ENCODE data around the gene MYO1G. TPM values are rescaled to one million over a fixed set of nuclear protein-coding genes. Genes with fewer than 3 reads are reported as not detected.

The MYO1G gene
- total and polyA plus RNA-seq, 9 of the 15 experiments (the other 6 are each of a cell fraction or from before 2014, with no cell fraction given): 0.03 to 0.62 (median 0.13) TPM; not detected in 1

GRCh38 chr7:44918029-44918428 lies 60.8 kb downstream of the MYO1G start:
- Histone ChIP-seq H3K27me3 (ENCODE audit: control insufficient read depth in 2 of 2, insufficient read depth in 2 of 2, low read length in 2 of 2) (no peaks in the 10 kb centered on the region), H3K9me3 (replicated peaks; ENCODE audit: control insufficient read depth, insufficient read depth, low read depth, low read length) (no peaks in the 10 kb centered on the region), H3K4me1 (replicated peaks in 1 of 2; ENCODE audit: control insufficient read depth in 2 of 2, insufficient read depth in 2 of 2, low read length in 2 of 2) (peaks cover 7 to 13% of the 10 kb centered on the region in 2 experiments; a peak in 3 of 5 replicates), H3K9me1 (ENCODE audit: control insufficient read depth, insufficient read depth, low read length) (no peaks in the 10 kb centered on the region), H3K36me3 (ENCODE audit: control insufficient read depth, insufficient read depth, low read length) (no peaks in the 10 kb centered on the region), H2AFZ (ENCODE audit: low read depth, low read length) (no peak overlapping the region), H3K4me2 (ENCODE audit: insufficient read depth, low read length) (no peak overlapping the region), H4K20me1 (replicated peaks; ENCODE audit: control insufficient read depth, insufficient read depth, low read length) (no peaks in the 10 kb centered on the region), H3K4me3 (no peak overlapping the region), H3K27ac (ENCODE audit: extremely low read depth, low read depth, low read length) (no peak overlapping the region), H3K79me2 (ENCODE audit: control insufficient read depth, insufficient read depth, low read length) (no peaks in the 10 kb centered on the region), H3K9ac (ENCODE audit: insufficient read depth in 1 of 2, low read depth in 2 of 2, low read length in 2 of 2) (no peak overlapping the region)
- POLR2A ChIA-PET: interaction anchor here (0.7 to 1.0 kb wide), 2 partner anchors 24 to 32 kb away, joined by 3 to 4 read pairs; no protein-coding TSS in a partner anchor
- TF ChIP-seq ZNF436 (CRISPR knock-in tag; IDR thresholded peaks at IDR 0.05) (no peak), RBM25 (IDR thresholded peaks at IDR 0.05; ENCODE audit: low read depth, low read length, severe bottlenecking) (peak; percentile 56), EP300 (IDR thresholded peaks at IDR 0.05; ENCODE audit: low read length) (no peak), FOXJ3 (CRISPR knock-in tag; IDR thresholded peaks at IDR 0.05) (no peak), CBFA2T2 (conservative IDR thresholded peaks at IDR 0.05) (no peak), BACH1 (tag; IDR thresholded peaks at IDR 0.05) (no peak), POLR2B (IDR thresholded peaks at IDR 0.05; ENCODE audit: low read depth, partially characterized antibody) (no peak), ZNF146 (CRISPR knock-in tag; IDR thresholded peaks at IDR 0.05; ENCODE audit: unreplicated experiment) (peak; percentile 53), EHMT2 (IDR thresholded peaks at IDR 0.05) (no peak), ZKSCAN1 (IDR thresholded peaks at IDR 0.05; ENCODE audit: low read depth, low read length) (no peak)
- CTCF ChIA-PET (ENCODE audit: low intra/inter-chr PET ratio): no interaction called here
- ATAC-seq (no peak), DNase-seq (ENCODE audit: extremely low read depth in 1 of 4, low spot score in 3 of 4) (no peak), FAIRE-seq (no peak)
- no TSS peak for BruUV-seq (replicated peaks)
- intact Hi-C loops (cut with micrococcal nuclease) (no loop called here), in situ Hi-C loops (cut with MboI) (no loop called here)
